ENCODE data around the gene SYN1.
"Not testable (repeated sequence)": the region's sequence is repeated elsewhere in the genome, so short reads cannot be mapped to it uniquely, and the experiment has no call there.

Gene SYN1

GRCh38 chrX:47610511-47610910 lies 9.1 kb downstream of the SYN1 start:
- no peak for DNase-seq (ENCODE audit: low read depth, low spot score)
- H3K4me3 ChIP-seq (ENCODE audit: low read depth, low read length): no peak overlapping the region
- POLR2A ChIA-PET: no interaction called here
- TF ChIP-seq CTCF (IDR thresholded peaks at IDR 0.05; ENCODE audit: insufficient read depth, low read length, missing control alignments): no peak
- CTCF ChIA-PET: no interaction called here

GRCh38 chrX:47608130-47608810 lies 11.4 kb downstream of the SYN1 start:
- TF ChIP-seq CTCF (IDR thresholded peaks at IDR 0.05; ENCODE audit: insufficient read depth, low read length, missing control alignments): no peak
- H3K4me3 ChIP-seq (ENCODE audit: low read depth, low read length): no peak overlapping the region
- ChIA-PET CTCF (interaction anchor here (0.5 kb wide), 1 partner anchor 107 kb away, joined by 3 read pairs; no protein-coding TSS in a partner anchor), POLR2A (no interaction called here)
- no peak for DNase-seq (ENCODE audit: low read depth, low spot score)

- DNase-seq (ENCODE audit: low read depth, low spot score): no peak
- ChIA-PET POLR2A (no interaction called here), CTCF (no interaction called here)
- H3K4me3 ChIP-seq (ENCODE audit: low read depth, low read length): no peak overlapping the region
- TF ChIP-seq CTCF (IDR thresholded peaks at IDR 0.05; ENCODE audit: insufficient read depth, low read length, missing control alignments): no peak
Observed at GRCh38 chrX:47607091-47607490, 12.6 kb downstream of the SYN1 start.

- DNase-seq (ENCODE audit: low read depth, low spot score): no peak
- ChIA-PET POLR2A (no interaction called here), CTCF (no interaction called here)
- no peak for TF ChIP-seq CTCF (IDR thresholded peaks at IDR 0.05; ENCODE audit: insufficient read depth, low read length, missing control alignments)
- no peak overlapping the region for H3K4me3 ChIP-seq (ENCODE audit: low read depth, low read length)
Observed at GRCh38 chrX:47605024-47605423, 14.6 kb downstream of the SYN1 start.

- CTCF ChIA-PET; POLR2A ChIA-PET; H3K4me3 ChIP-seq (ENCODE audit: low read depth, low read length); DNase-seq (ENCODE audit: low read depth, low spot score): not testable (repeated sequence)
Observed at GRCh38 chrX:47603125-47603524, 16.5 kb downstream of the SYN1 start.

GRCh38 chrX:47597222-47597621 lies 22.4 kb downstream of the SYN1 start:
- POLR2A ChIA-PET: no interaction called here
- CTCF ChIA-PET: no interaction called here

More at GRCh38 chrX:47597222-47597621, 22.4 kb downstream of the SYN1 start:
- DNase-seq (ENCODE audit: low read depth, low spot score): no peak
- no peak for TF ChIP-seq CTCF (IDR thresholded peaks at IDR 0.05; ENCODE audit: insufficient read depth, low read length, missing control alignments)
- no peak overlapping the region for H3K4me3 ChIP-seq (ENCODE audit: low read depth, low read length)

Measured in AG04449 (cell line).